Effector CD4-positive, alpha-beta T cell (primary cell): ENCODE measurements around the gene TRIM3.
"Not testable (repeated sequence)": the region's sequence is repeated elsewhere in the genome, so short reads cannot be mapped to it uniquely, and the experiment has no call there.

Source experiments
- DNase-seq: peaks from one replicate; pipeline ENCODE4 v3.0.0-alpha.2; 2020
- total RNA-seq: gene quantifications from one replicate; lab custom pipeline; 2026; lab: John Stamatoyannopoulos, UW

TRIM3 gene
- total RNA-seq: 11.8 reads per million, percentile 35 among the genes with 10 or more reads in this experiment

DNA sequence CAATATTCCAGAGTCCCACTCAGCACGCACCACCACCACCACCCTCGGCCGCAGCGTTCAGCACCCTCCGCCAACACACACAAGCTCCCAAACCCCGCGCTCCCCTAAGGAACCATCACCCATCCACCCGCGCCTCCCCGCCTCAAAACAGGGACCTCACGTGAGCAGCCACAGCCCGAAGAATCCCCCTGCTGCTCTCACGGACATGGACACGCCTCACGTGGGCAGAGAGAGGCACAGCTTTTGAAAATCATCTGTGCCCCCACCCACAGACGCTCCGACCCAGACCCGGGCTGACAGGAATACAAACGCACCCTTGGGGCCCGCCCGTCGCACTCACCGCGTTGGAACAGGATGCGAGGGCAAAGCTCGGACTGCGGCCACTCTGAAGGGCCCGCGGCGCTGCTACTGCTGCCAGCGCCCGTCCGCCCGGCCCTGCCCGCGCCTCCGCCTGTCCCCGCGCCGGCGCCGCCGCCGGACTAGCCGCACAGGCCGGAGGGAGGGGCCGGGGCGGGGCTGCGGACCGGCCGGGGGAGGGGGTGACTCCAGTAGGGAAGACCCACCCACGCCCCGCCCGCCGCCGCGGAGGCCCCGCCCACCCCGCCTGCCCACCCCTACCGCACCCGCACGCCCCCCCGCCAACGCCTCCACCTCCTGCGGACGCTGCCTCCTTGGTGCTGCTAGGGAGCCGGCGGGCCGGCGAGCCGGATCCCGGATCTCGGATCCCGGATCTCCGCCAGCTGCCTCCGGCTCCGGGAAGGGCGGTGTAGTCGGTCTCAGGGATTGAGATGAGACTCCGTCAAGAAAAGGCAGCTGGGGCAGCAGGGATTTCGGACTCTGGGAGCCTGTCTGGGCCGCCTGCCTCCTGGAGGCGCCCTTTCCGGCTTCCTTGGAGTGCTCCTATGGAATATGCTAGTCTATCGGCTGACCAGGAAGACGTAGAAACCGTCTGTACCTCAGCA is at the start of gene TRIM3:
Gene TRIM3 (minus strand): TSS at position 491 of the 962 bp plus-strand sequence. CDS start 8,246 bp downstream, outside the sequence.
- DNase-seq: peak; percentile 70

DNA sequence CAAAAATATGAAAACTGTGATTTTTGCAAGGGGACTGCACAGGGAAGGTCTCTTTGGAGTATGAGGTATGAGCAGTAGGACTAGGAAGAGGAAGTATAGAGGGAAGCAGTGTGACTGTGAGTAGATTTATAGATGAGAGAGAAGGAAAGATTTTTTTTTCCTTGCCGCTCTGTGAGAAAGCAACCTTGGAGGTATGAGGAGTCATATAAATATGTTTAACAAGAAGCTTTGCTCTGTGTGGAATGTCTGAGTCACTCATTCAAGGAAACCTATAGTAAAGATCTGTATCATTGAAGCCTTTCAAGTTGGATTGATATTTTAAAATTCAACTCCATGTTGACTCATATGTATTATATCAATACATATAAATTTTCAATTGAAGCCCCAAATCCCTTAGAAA is 49.5 kb upstream of the TRIM3 start:
- DNase-seq: no peak

DNA sequence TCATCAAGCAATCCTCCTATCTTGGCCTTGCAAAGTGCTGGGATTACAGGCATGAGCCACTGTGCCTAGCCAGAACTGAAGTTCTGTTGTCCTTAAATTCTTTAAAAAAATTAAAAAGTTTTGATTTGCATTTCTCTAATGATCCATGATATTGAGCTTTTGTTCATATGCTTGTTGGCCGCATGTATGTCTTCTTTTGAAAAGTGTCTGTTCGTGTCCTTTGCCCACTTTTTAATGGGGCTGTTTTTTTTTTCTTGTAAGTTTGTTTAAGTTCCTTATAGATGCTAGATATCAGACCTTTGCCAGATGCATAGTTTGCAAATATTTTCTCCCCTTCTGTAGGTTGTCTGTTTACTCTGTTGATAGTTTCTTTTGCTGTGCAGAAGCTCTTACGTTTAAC is 48.2 kb upstream of the TRIM3 start:
- DNase-seq: not testable (repeated sequence)

DNA sequence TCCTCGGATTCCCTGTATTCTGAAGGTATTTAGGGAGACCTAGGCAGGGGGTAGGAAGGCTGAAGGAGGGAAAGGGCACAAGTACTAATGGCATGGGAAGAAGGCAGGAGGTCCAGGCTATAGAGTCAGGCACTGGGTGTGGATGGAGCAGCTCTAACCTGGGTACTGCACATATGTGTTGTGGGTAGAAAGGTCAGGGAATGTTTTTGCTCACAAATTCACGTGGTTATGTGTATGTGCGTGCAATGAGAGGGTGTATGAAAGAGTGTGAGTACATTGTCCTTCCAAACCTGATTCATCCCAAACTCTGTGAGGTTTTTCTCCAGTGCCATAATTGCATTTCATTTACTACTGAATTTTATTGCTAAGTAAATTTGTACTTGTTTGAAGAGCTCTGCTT is 46.5 kb upstream of the TRIM3 start:
- no peak for DNase-seq

DNA sequence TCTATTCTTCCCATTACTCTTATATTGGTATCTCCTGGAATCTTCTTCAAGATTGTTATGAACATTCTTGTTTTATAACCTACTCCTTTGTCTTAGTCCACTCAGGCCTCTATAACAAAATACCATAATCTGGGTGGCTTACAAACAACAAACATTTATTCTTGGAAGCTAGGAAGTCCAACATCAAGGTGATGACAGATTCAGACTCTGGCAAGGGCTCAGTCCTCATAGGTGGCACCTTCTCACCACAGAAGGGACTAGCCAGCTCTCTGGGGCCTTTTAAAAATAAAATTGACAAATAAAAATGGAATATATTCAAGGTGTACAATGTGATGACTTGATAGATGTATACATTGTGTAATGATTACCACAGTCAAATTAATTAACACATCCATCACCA is 43.1 kb upstream of the TRIM3 start:
- no peak for DNase-seq

DNA sequence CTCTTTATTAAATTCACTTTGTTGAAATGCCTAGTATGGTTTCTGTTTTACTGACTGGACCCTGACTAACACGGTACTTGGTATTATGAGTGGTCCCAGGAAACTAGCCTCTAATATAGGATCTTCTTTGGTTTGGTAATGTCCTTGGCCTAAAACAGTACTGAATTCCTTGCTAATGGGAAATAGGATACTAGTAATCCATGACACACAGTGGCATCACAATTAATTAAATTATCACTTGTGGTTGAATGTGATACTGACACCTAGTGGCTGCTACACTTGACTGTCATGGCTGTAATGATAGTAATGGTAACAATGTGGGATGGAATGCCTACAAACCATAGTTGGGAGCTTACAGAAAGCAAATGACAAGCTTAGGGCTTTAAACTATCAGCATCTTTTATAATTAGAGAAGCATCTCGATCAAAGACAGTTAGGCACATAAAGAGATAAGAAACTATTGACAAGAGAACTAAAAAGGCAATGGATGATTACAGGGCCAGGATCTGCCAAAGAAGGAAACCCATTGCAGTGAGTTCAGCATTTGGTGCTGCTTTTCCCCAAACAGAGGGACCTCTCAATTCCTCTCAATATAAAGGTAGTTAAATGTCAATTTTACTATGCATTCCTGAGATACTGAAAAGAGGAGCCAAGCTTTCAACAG is 32.0 kb upstream of the TRIM3 start:
- DNase-seq: no peak

DNA sequence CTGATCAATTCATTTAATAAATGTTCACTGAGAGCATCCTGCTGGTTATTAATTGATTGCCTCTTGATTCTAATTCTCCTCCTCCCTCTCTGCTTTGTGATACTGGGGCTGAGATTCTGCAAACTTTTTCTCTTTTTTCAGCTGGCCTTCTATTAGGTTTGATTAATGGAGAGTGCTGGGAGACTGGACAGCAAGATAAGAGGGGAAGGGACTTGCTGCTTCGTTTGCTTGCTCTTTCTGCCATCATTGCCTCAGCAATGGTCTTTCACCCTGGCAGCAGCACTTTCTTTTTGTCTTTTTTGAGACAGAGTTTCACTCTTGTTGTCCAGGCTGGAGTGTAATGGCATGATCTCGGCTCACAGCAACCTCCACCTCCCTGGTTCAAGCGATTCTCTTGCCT is 30.4 kb upstream of the TRIM3 start:
- DNase-seq: no peak

DNA sequence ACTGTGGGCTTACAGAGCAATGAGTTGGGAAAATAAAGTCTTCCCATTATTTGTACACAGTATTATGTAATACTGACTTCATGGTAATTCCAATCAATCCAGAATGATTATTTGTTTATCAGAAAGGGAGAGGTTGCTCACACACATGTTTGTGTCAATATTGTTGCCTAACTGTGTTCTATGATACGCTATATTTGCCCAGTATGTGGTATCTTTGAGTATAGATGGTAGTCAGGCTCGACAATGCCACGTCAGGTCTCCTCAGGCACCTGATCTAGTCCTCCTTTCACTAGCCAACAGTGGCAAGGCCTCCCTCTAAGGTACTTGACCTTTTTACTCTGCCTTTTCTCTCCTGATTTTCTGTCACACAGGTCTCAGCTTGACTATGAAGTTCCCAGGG is 28.6 kb upstream of the TRIM3 start:
- no peak for DNase-seq

DNA sequence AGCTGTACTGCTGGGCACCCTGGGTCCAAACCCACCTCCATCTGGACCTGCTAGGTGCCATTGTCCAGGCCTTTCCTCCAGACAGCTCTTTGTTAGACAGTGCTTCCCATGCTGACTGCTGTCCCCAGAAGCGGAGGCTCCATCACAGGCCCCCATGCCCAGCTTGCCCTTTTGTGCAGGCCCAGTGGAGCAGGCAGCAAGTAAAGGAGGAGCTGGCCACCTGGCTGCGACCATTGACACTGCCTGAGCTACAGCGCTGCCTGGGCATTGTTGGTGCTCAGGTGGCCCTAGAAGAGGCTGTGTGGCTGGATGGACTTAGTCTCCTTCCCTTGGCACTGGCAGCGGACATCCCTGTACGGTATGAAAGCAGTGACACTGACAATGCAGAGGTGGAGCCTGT is 24.8 kb upstream of the TRIM3 start:
- no peak for DNase-seq

DNA sequence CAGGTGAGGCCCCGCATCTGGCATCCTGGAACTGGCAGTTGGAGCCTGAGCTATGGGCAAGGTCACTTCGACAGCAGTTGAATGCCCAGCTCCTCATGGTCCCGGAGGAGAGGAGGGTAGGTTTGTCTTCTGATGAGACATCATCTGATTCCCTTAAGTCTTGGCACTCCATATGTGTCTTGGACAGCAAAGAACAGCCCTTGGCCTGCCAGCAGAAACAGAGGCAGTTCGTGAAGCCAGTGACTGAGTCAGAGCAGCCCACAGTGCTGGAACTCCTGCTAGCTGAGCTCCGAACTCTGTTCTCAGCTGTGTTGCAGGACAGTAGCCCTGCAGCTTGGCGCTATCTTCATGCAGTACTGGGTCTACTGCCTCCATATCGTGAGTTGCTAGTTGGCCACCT is 24.4 kb upstream of the TRIM3 start:
- DNase-seq: no peak

DNA sequence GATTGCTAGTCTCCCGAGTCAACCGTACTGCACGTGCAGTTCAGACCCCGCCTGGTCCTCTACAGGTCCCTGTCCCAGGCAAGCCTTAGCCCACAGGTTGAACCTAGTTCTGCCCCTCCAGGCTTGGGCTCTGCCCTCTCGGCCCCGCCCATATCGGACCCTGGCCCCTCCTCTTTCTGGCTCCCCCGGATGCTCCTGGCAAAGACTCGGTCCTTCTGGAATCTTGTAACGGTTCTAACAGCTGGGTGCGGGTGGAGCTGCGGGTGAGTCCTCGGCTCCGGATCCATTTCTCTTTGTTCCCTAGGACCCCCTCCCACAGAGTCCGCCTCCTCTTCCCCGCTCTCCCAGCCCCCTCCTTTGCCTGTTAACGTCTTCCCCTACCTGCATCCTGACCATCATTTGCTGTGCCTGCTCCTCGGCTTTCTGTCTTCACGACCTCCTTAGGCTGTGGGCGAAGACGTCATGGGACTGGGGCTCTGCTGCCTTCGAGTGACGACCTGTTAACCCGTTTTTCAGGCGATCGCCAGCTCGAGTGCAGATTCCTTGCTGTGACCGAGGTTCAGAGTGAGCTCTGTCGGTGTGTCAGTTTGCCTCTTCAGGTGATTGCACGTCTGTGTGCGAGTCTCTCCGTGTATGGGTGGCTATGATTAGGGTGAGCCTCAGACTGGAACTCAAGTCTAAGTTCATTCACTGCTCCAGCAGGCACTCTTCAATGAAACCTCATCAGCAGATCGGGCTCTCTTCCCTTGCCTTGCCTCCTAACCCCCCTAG is 23.5 kb upstream of the TRIM3 start, which contains the start of gene DNHD1:
Gene DNHD1 (plus strand): TSS at position 212 of the 771 bp plus-strand sequence. CDS start 936 bp downstream, outside the sequence.
- DNase-seq: no peak

DNA sequence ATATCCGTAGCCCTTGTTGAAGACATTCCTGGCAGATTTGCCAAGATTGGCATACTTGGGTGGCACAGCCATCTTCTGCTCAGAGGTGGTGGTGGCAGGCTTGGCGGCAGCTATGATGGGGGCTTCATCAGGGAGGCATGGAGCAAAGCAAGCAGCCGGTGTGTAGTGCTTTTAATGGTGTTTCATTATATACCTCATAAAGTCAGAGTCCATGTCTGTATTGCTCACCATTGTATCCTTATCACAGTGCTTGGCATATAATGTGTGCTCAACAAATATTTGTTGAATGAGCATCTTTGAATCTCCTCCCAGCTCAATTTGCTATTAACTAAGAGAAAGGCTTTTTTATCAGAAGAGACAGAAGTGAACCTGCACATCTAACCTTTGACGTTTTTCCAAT is 15.6 kb upstream of the TRIM3 start:
- no peak for DNase-seq

DNA sequence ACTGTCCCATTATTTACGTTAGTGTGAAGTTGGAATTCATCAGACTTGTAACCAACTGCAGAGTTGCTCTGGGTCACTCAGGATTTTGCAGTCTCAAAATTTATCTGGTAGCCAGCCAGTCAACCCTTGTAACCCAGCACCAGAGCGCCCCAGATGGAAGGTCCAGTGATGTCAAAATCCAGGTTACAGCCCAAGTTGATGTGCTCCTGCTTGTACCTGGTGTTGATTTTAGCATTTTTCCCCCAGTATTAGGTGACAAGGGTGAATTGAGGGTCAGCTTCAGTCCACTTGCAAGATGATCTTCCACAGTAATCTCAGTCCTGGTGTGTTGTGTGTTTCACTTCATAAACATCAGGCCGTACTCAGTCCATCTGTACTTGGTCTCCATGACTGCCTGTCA is 15.1 kb upstream of the TRIM3 start:
- no peak for DNase-seq

DNA sequence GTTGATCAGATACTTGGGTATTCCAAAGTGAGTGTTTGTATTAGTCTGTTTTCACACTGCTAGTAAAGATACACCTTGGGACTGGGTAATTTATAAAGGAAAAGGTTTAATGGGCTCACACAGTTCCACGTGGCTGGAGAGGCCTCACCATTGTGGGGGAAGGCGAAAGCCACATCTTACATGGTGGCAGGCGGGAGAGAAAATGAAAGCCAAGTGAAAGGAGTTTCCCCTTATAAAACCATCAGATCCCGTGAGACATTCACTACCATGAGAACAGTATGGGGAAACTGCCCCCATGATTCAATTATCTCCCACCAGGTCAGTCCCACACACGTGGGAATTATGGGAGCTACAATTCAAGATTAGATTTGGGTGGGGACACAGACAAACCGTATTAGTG is 14.6 kb upstream of the TRIM3 start:
- no peak for DNase-seq

DNA sequence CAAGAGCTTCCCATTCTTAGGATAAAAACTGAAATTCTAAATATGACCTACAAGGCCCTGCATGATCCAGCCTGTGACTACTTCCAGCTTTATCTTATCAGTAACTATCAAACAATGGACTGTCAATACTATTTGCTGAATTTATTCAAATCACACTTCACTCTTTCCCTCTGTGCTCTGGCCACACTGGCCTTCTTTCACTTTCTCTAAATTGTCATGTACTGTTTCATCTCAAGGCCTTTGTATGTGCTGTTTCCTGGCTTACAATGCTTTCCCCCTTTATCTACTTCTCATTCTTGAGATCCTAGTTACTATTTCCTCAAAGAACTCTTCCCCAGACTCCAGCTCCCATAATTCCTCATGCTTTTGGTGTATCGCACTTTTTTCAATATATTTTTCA is 13.2 kb upstream of the TRIM3 start:
- DNase-seq: no peak

DNA sequence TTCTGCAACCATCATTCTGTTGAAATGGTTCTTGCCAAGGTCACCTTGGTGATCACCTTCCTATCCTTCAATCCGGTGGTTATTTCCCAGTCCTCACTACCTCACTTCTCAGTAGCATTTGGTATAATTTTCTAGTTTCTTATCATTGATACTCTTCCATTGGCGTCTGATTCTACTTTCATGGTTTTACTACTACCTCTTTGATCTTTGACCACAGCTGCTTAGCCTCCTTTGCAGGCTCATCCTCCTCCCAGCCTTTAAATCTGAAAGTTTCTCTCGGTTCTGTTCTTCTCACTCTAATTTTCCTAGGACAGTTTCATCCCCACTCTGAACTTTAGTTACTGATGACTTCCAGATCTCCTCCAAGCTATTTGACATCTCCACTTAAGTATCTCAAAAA is 12.5 kb upstream of the TRIM3 start:
- DNase-seq: no peak

DNA sequence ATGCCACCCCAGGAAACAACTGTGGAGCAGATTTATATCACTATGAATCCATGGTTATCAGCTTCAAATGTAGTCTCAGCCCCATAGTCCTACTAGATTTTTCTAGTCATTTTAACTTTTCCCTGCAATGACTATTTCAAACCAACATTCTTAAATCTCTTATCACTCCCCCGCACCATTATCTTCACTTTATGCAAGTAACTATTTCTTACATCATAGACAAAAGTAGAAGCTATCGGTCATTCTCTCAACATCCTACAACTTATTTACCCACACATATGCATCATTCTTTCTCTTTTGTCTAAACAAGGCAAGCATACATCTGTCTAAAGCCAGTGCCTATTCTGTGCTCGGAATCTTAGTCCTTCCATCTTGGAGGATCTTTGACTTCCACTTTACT is 11.9 kb upstream of the TRIM3 start:
- no peak for DNase-seq

DNA sequence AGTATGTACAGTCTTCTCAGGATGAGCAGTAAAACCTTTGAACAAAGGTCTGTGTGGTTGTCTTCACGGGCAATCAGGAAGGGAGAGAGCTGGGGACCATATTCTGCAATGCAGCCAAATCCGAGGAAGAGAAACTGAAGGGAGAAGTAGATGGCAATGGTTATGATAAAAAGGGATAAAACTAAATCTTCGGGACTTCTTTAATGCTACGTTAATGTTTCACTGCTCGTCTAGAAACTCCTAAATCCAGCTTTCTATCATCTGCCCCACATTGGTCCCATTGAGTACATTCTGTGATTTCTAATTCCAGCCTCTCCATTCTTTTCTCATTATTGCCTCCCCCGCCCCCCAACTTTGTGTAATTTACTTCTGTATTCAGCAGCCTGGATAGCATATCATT is 9.3 kb upstream of the TRIM3 start:
- DNase-seq: no peak

DNA sequence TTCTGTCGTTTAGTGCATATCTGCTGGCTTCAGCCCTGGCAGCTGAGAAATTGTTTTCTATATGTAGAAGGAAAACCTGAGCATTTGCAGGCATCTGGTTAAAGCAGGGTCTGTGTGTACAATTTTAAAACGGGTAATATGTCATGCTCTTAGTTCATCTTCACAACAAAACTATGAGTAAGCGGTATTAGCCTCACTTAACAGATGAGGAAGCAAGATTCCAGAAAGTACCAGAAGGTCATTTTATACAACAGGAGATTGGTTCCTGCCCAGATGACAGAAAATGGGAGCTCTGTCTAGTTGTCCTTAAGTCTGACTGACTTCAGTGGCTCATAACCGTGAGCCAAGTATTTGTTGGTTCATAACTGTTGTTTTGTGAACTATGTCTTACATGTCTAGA is 8.7 kb upstream of the TRIM3 start:
- DNase-seq: no peak

DNA sequence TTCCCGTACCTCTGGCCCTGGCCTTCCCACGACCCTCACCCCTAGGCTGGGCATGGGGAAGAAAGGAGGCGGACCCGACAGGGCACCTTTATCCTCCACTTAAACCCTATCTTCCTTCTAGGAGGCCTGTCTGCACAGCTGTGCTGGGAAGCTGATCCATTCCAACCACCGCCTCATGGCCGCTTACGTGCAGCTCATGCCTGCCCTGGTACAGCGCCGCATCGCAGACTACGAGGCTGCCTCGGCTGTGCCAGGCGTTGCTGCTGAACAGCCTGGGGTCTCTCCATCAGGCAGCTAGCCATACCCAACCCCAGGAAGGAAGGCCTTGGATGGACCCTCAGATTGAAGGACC is 8.2 kb upstream of the TRIM3 start:
- DNase-seq: no peak

DNA sequence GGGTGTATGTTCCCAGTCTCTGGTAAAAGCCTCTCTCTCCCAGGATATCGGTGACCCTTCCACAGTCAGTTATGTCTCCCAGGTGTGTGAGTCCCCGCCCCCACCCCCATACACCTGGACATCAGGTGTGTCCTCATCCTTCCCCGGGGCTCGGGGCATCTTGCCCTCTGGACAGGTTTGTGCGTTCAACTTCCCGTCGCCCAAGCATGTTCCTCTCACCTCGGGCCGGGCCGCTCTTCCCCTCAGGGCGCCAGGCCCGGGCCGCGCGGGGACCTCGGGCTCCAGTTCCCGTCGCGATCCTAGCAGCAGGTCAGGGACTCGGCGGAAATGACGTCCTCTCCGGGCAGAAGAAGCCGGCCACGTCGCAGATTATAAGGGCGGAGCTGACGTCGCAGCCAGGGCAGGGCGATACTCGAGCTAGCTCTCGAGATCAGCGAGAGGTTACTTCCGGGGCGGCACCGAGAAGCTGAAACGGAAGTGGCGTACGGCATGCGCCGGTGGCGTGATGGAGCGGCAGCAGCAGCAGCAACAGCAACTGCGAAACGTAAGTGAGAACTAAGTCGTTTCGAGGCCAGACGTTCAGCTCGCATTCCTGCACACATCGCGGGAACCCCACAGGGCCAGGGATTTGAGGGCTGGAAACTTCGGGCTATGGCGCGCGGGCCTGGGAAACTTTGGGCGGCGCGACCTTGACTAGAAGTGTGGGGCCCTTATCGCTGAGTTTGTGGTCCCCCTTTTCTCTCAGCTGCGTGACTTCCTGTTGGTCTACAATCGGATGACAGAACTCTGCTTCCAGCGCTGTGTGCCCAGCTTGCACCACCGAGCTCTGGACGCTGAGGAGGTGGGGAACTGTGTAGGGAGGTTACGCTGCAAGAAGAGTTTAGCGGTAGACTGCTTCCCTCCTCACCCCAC is 7.5 kb upstream of the TRIM3 start, which contains the start of the genes ARFIP2 and TIMM10B:
Gene ARFIP2 (minus strand): TSS at position 320 of the 912 bp plus-strand sequence. CDS start 910 bp downstream, outside the sequence.
Gene TIMM10B (plus strand): TSS at position 490 of the 912 bp plus-strand sequence. CDS start 16 bp downstream, at position 506.
- peak; percentile 96 for DNase-seq
